ENCODE data around the gene KLHL5. TPM values are rescaled to one million over a fixed set of nuclear protein-coding genes. Genes with fewer than 3 reads are reported as not detected.
"Not testable (repeated sequence)": the region's sequence is repeated elsewhere in the genome, so short reads cannot be mapped to it uniquely, and the experiment has no call there.

The KLHL5 gene
- total RNA-seq, 4 donors from 2014 or later, result 10.9 to 14.0 (median 11.8) TPM

- Histone ChIP-seq H3K36me3 (no peaks in the 10 kb centered on the region), H3K27ac (no peak overlapping the region), H3K4me1 (no peaks in the 10 kb centered on the region), H3K4me3 (no peak overlapping the region), H3K27me3 (no peaks in the 10 kb centered on the region), H3K9me3 (no peaks in the 10 kb centered on the region)
- TF ChIP-seq CTCF (IDR thresholded peaks at IDR 0.05 in 4 of 5, conservative IDR thresholded peaks at IDR 0.05 in 1 of 5), result no peak
- TF ChIP-seq POLR2A (IDR thresholded peaks at IDR 0.05), result no peak
- intact Hi-C loops (cut with DNase I; ENCODE audit: low total_unique reads), result loop anchor here (2.0 kb wide), 2 partner anchors 232 to 376 kb away; no protein-coding TSS in a partner anchor
- DNase-seq (no peak), ATAC-seq (peak in 1 of 2 donors; percentile 21)
- in situ Hi-C loops (cut with MboI; ENCODE audit: low sequenced_read_pairs in 4 of 4), result loop anchor here (5.0 to 25.0 kb wide), 3 partner anchors 232 to 372 kb away; no protein-coding TSS in a partner anchor
Measured at GRCh38 chr4:39134683-39135306, 72.8 kb downstream of the KLHL5 start.

- H3K4me3 ChIP-seq; H3K4me1 ChIP-seq; H3K27me3 ChIP-seq; H3K27ac ChIP-seq; H3K9me3 ChIP-seq; ATAC-seq; intact Hi-C loops (cut with DNase I; ENCODE audit: low total_unique reads); DNase-seq; H3K36me3 ChIP-seq: not testable (repeated sequence)
- in situ Hi-C loops (cut with MboI; ENCODE audit: low sequenced_read_pairs in 4 of 4), result loop anchor here (5.0 to 25.0 kb wide), 3 partner anchors 236 to 376 kb away; no protein-coding TSS in a partner anchor
Measured at GRCh38 chr4:39138227-39138626, 76.2 kb downstream of the KLHL5 start.

- H3K27ac ChIP-seq, result no peak overlapping the region
- H3K27me3 ChIP-seq, result no peaks in the 10 kb centered on the region
- no peaks in the 10 kb centered on the region for H3K4me1 ChIP-seq
- in situ Hi-C loops (cut with MboI; ENCODE audit: low sequenced_read_pairs in 4 of 4), result loop anchor here in 1 of 4 donors (25.0 kb wide), 1 partner anchor 384 kb away; no protein-coding TSS in a partner anchor
- no peaks in the 10 kb centered on the region for H3K36me3 ChIP-seq
- DNase-seq (no peak), ATAC-seq (no peak)
- no peaks in the 10 kb centered on the region for H3K9me3 ChIP-seq
- TF ChIP-seq POLR2A (IDR thresholded peaks at IDR 0.05), result no peak
- no peak for TF ChIP-seq CTCF (IDR thresholded peaks at IDR 0.05 in 4 of 5, conservative IDR thresholded peaks at IDR 0.05 in 1 of 5)
- H3K4me3 ChIP-seq, result no peak overlapping the region
- intact Hi-C loops (cut with DNase I; ENCODE audit: low total_unique reads), result no loop called here
Measured at GRCh38 chr4:39146211-39146610, 84.2 kb downstream of the KLHL5 start.

- Histone ChIP-seq H3K27ac (no peak overlapping the region), H3K9me3 (no peaks in the 10 kb centered on the region), H3K4me1 (no peaks in the 10 kb centered on the region), H3K4me3 (no peak overlapping the region), H3K36me3 (no peaks in the 10 kb centered on the region), H3K27me3 (no peaks in the 10 kb centered on the region)
- in situ Hi-C loops (cut with MboI; ENCODE audit: low sequenced_read_pairs in 4 of 4) (no loop called here), intact Hi-C loops (cut with DNase I; ENCODE audit: low total_unique reads) (no loop called here)
- TF ChIP-seq POLR2A (IDR thresholded peaks at IDR 0.05), result no peak
- no peak for TF ChIP-seq CTCF (IDR thresholded peaks at IDR 0.05 in 4 of 5, conservative IDR thresholded peaks at IDR 0.05 in 1 of 5)
- no peak for DNase-seq
- ATAC-seq, result no peak
Measured at GRCh38 chr4:39154009-39154408, 92.0 kb downstream of the KLHL5 start.

- no peaks in the 10 kb centered on the region for H3K36me3 ChIP-seq
- no peak overlapping the region for H3K4me3 ChIP-seq
- no peaks in the 10 kb centered on the region for H3K9me3 ChIP-seq
- DNase-seq (no peak), ATAC-seq (no peak)
- no peak overlapping the region for H3K27ac ChIP-seq
- no peak for TF ChIP-seq CTCF (IDR thresholded peaks at IDR 0.05 in 4 of 5, conservative IDR thresholded peaks at IDR 0.05 in 1 of 5)
- no peak for TF ChIP-seq POLR2A (IDR thresholded peaks at IDR 0.05)
- no peaks in the 10 kb centered on the region for H3K27me3 ChIP-seq
- no peaks in the 10 kb centered on the region for H3K4me1 ChIP-seq
- in situ Hi-C loops (cut with MboI; ENCODE audit: low sequenced_read_pairs in 4 of 4), result no loop called here
- intact Hi-C loops (cut with DNase I; ENCODE audit: low total_unique reads), result no loop called here
Measured at GRCh38 chr4:39157520-39157919, 95.5 kb downstream of the KLHL5 start.

All from gastrocnemius medialis (tissue), 4 donors.